HepG2 (cell line): ENCODE results near the gene MALT1. TPM values are rescaled to one million over a fixed set of nuclear protein-coding genes. Genes with fewer than 3 reads are reported as not detected.
"Not testable (repeated sequence)": the region's sequence is repeated elsewhere in the genome, so short reads cannot be mapped to it uniquely, and the experiment has no call there.

Source experiments
- ATAC-seq: fragments of 200-7000 bp; cut with Tn5 transposase; 3 replicates; pipeline ENCODE4 v1.9.1; 2020; ENCODE audit warnings: mild to moderate bottlenecking, moderate library complexity
- BruUV-seq: library from RNA; stranded (reverse); fragments of 400-500 nt; replicated peaks from 2 replicates; lab custom pipeline; 2021; lab: Mats Ljungman, UMichigan
- CTCF ChIA-PET: fragments of 300-600 bp; formaldehyde crosslinking; extraction: SDS; loops from one replicate; lab custom pipeline; 2021; ENCODE audit warnings: low total read pairs, inconsistent platforms, low intra/inter-chr PET ratio; lab: Yijun Ruan, JAX
- POLR2A ChIA-PET: fragments of 350-600 bp; sonication (Branson Sonifier 250); formaldehyde crosslinking; loops from one replicate; lab custom pipeline; 2020; ENCODE audit warnings: antibody characterized with exemption, inconsistent platforms; lab: Yijun Ruan, JAX
- DNase-seq: peaks from one replicate; pipeline ENCODE4 v3.0.0-alpha.2; 2015; ENCODE audit warnings: low spot score
- FAIRE-seq: peaks from 3 replicates; lab custom pipeline; 2011; peaks lifted over from hg19 to GRCh38; lab: Jason Lieb, UNC
- H2AFZ ChIP-seq: one replicate; pipeline ENCODE4 v1.6.1; 2011; ENCODE audit warnings: low read length, inconsistent platforms
- H3K27ac ChIP-seq: fragments of 300-600 bp; 3 replicates; pipeline ENCODE4 v1.8.0; 2011; ENCODE audit warnings: mixed run types, mild to moderate bottlenecking, mixed read lengths, low read length, inconsistent platforms; ENCODE audit not compliant: insufficient read depth; ENCODE audit errors: extremely low read length
- H3K27me3 ChIP-seq, 2 experiments: fragments of 200-600 bp in 1 of 2; 2 replicates in 1 of 2; 3 replicates in 1 of 2; pipeline versions ENCODE4 v1.6.0 to v1.8.0; 2011; ENCODE audit warnings: low read length in 2 of 2, mild to moderate bottlenecking in 2 of 2, moderate library complexity in 2 of 2, inconsistent platforms in 1 of 2; ENCODE audit not compliant: insufficient read depth in 2 of 2, control insufficient read depth in 1 of 2
- H3K36me3 ChIP-seq, 2 experiments: fragments of 200-600 bp in 1 of 2; replicated peaks in 1 of 2; 2 replicates in 1 of 2; 3 replicates in 1 of 2; pipeline versions ENCODE4 v1.5.1 to v1.8.0; 2011; ENCODE audit warnings: low read length in 2 of 2, inconsistent platforms in 1 of 2; ENCODE audit not compliant: insufficient read depth in 2 of 2, control insufficient read depth in 1 of 2
- H3K4me1 ChIP-seq: 2 replicates; pipeline ENCODE4 v1.5.1; 2012; ENCODE audit warnings: low read length, inconsistent platforms; ENCODE audit not compliant: insufficient read depth
- H3K4me2 ChIP-seq: 2 replicates; pipeline ENCODE4 v1.6.0; 2011; ENCODE audit warnings: low read depth, low read length, inconsistent platforms
- H3K4me3 ChIP-seq, 3 experiments: fragments of 200-600 bp in 1 of 3; sonication (generic), shearing (Covaris generic) in 1 of 3; replicated peaks in 1 of 3; 2 replicates each; pipeline ENCODE4 v1.5.1; 2011 to 2016; ENCODE audit warnings: low read length in 3 of 3, inconsistent platforms in 2 of 3, low read depth in 2 of 3, mild to moderate bottlenecking in 2 of 3, control low read depth in 1 of 3, mixed read lengths in 1 of 3; ENCODE audit not compliant: insufficient read depth in 1 of 3
- H3K79me2 ChIP-seq: one replicate; pipeline ENCODE4 v1.6.1; 2011; ENCODE audit warnings: low read length, inconsistent platforms; ENCODE audit not compliant: insufficient read depth
- H3K9ac ChIP-seq: 2 replicates; pipeline ENCODE4 v1.6.0; 2011; ENCODE audit warnings: mild to moderate bottlenecking, low read depth, low read length, inconsistent platforms; ENCODE audit not compliant: insufficient read depth
- H3K9me3 ChIP-seq: 2 replicates; pipeline ENCODE4 v1.5.1; 2012; ENCODE audit warnings: mild to moderate bottlenecking, low read length
- H4K20me1 ChIP-seq: 2 replicates; pipeline ENCODE4 v1.6.0; 2011; ENCODE audit warnings: inconsistent platforms, mild to moderate bottlenecking, low read length, moderate library complexity; ENCODE audit not compliant: insufficient read depth
- ATF1 ChIP-seq: IDR thresholded peaks from 2 replicates; pipeline ENCODE4 v1.6.1; 2016; ENCODE audit warnings: mild to moderate bottlenecking, control low read depth
- KLF16 ChIP-seq, 2 experiments: sonication (generic) in 1 of 2; formaldehyde crosslinking in 1 of 2; IDR thresholded peaks; 2 replicates each; pipeline versions ENCODE4 v1.6.1 to v1.8.0; 2016 to 2023; ENCODE audit warnings: missing genetic modification reagents in 2 of 2, missing compliant biosample characterization in 1 of 2
- MYNN ChIP-seq: sonication (generic); formaldehyde crosslinking; IDR thresholded peaks from 2 replicates; pipeline ENCODE4 v1.4.0; 2020; ENCODE audit warnings: mild to moderate bottlenecking, low read depth, missing genetic modification reagents
- SNRNP70 ChIP-seq: fragments of 200-400 bp; formaldehyde crosslinking; IDR thresholded peaks from 2 replicates; pipeline ENCODE4 v1.6.1; 2017; ENCODE audit warnings: mild to moderate bottlenecking, low read depth, low read length, moderate library complexity
- TOE1 ChIP-seq: sonication (generic); formaldehyde crosslinking; IDR thresholded peaks from 2 replicates; pipeline ENCODE4 v1.4.0; 2020; ENCODE audit warnings: mild to moderate bottlenecking, missing genetic modification reagents
- ZNF234 ChIP-seq: sonication (generic); formaldehyde crosslinking; conservative IDR thresholded peaks from 2 replicates; pipeline ENCODE4 v1.5.1; 2020; ENCODE audit warnings: mild to moderate bottlenecking, missing genetic modification reagents
- ZNF713 ChIP-seq: sonication (generic); formaldehyde crosslinking; IDR thresholded peaks from 2 replicates; pipeline ENCODE4 v1.4.0; 2020; ENCODE audit warnings: mild to moderate bottlenecking, missing genetic modification reagents
- WGBS: methylation state at CpG from one replicate; pipeline ENCODE4 v1.1.6; 2017; ENCODE audit warnings: low lambda C conversion rate; 5-methylcytosine and 5-hydroxymethylcytosine counted together
- in situ Hi-C: cut with HindIII; loops from 2 replicates; pipeline ENCODE4 v1.10.0; 2017; ENCODE audit warnings: low pct_unique_long_range_greater_than_20kb; ENCODE audit not compliant: extremely low pct_ligation_motif_present
- intact Hi-C: fragments of 100-400 bp; cut with micrococcal nuclease; formaldehyde crosslinking; loops from one replicate; pipeline ENCODE4 v1.10.0; 2022; ENCODE audit not compliant: unreplicated experiment
- polyA plus RNA-seq, 8 experiments: library from polyadenylated mRNA; depleted of rRNA in 3 of 8; stranded (reverse) in 7 of 8; unstranded in 1 of 8; fragments of >200 nt; fragmentation: Illumina TruSeq in 4 of 8; extraction: Trizol in 4 of 8; gene quantifications; 2 replicates each; pipeline versions ENCODE4 v1.2.1 to v1.2.3, GENCODE V29; 2011 to 2016; ENCODE audit warnings: low read depth in 4 of 8, missing spikeins in 1 of 8, mixed read lengths in 1 of 8; ENCODE audit not compliant: insufficient read depth in 1 of 8
- total RNA-seq, 5 experiments: library from RNA; depleted of rRNA; stranded (reverse); fragments of >200 nt; fragmentation: Illumina TruSeq; extraction: Trizol; gene quantifications; 2 replicates each; pipeline ENCODE4 v1.2.3, GENCODE V29; 2016; ENCODE audit warnings: low read depth in 1 of 5

Gene MALT1
- total and polyA plus RNA-seq, 2 of the 13 experiments (the other 11 are each of a cell fraction or from before 2014, with no cell fraction given), result 43.9 to 89.0 TPM

- TF ChIP-seq ATF1 (CRISPR knock-in tag), result no peak
- TF ChIP-seq SNRNP70, result no peak
- TF ChIP-seq ZNF713 (CRISPR knock-in tag), result no peak
- no peak for TF ChIP-seq MYNN (CRISPR knock-in tag)
- no peak for TF ChIP-seq KLF16 (CRISPR knock-in tag; IDR thresholded peaks at IDR 0.05)
- TF ChIP-seq TOE1 (CRISPR knock-in tag), result no peak
- TF ChIP-seq ZNF234 (CRISPR knock-in tag), result no peak
These were observed 30.2 kb upstream of the MALT1 start (continued) for GRCh38 chr18:58640891-58641610.

- BruUV-seq, DNase-seq, H3K9me3 ChIP-seq, in situ Hi-C loops, H3K9ac ChIP-seq, H3K4me3 ChIP-seq, H3K36me3 ChIP-seq, H3K4me2 ChIP-seq, POLR2A ChIA-PET, H3K27me3 ChIP-seq, FAIRE-seq, CTCF ChIA-PET, H3K27ac ChIP-seq, H3K4me1 ChIP-seq, intact Hi-C loops, H4K20me1 ChIP-seq, ATAC-seq, H2AFZ ChIP-seq, H3K79me2 ChIP-seq: not testable (repeated sequence)
- WGBS, result 39% methylated on average over 6 of the region's 6 CpGs
These were observed 27.7 kb upstream of the MALT1 start for GRCh38 chr18:58643557-58643956.
